CD4-positive, alpha-beta T cell treated with Interferon alpha-2 for 1 hour (primary cell): ENCODE data around the gene DCHS1.
A peak's percentile ranks its signal among the peaks of the same experiment; 100 is the strongest.

Experiments used
- DNase-seq, 2 donors: peaks; one replicate each; pipeline ENCODE4 v3.0.0-alpha.2; 2020 to 2022

Gene DCHS1

GRCh38 chr11:6646071-6646470 is 9.5 kb downstream of the DCHS1 start:
- DNase-seq, result no peak

DNA sequence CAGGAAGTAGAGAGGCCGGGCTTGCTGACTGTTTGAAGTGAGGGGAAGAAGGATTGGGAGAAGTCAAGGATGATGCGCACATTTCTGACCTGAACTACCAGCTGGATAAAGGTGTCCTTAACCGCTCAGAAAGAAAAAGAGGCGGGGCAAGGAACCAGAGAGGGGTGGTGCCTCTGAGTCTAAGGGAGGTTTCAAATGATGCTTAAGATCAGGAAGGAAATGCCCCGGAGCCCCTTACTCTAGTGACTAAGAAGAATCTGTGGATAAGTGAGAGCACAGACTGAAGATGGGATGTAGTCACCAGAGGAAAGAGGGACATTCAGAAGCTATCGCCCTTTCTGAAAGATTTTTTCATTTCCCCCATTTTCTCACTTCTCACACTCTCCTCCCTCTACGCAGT is 12.7 kb downstream of the DCHS1 start:
- no peak for DNase-seq

- no peak for DNase-seq
These were observed 14.5 kb downstream of the DCHS1 start for GRCh38 chr11:6640985-6641701.

- DNase-seq, result no peak
These were observed 15.3 kb downstream of the DCHS1 start for GRCh38 chr11:6640036-6640984.

- DNase-seq, result no peak
These were observed 17.2 kb downstream of the DCHS1 start for GRCh38 chr11:6638429-6638828.

DNA sequence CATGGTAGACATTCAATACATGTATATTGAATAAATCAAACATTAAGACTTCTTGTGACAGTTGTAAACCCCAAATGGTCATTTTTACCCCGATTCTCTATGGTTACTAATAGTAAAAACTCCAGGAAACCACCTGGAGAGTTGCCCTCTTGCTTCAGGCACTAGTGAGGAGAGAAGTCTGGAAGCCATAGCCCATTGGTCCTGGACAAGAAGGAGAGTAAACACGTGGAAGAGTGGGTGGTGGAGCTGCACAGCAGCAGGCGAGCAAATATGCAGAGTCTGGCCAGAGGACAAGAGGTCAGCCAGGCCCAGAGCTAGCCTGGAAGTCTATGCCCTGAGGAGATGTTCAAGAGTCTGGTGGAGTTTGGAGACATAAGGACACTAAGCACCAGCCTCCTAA is 17.7 kb downstream of the DCHS1 start:
- DNase-seq, result no peak

DNA sequence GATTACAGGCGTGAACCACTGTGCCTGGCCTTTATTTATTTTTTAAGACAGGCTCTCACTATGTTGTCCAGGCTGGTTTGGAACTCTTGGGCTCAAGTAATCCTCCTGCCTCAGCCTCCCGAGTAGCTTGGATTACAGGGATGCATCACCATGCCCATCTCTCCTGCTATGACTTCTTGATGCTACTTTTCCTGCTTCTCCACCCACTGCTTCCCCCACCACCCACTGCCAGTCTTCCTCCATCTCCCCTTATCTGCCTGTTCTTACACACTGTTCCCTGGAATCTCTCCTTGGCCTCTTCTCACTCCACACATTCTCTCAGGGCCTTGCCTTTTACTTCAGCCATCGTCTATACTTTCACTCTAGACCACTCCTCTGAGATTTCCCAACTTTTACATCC is 19.1 kb downstream of the DCHS1 start:
- DNase-seq, result no peak

GRCh38 chr11:6635082-6635932 is 20.3 kb downstream of the DCHS1 start:
- DNase-seq, result peak in 1 of 2 donors; percentile 37

DNA sequence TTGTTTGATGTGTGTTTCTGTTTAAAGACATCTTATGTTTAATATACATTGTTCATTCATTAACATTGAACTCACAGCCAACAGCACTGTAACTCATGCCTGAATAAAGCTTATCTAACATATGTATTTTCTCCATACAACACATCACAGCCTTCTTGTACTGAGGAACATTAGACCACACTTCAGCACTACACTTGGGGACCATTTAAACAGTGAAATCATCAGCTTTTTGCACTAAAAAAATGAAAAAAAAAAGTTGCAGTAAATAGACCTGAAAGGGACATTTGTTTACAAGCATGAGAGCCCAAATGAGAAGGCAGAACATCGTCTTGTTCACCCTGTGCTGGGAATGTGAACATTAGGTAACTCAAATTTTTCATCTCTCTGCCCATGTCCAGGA is 21.1 kb downstream of the DCHS1 start:
- DNase-seq, result no peak

DNA sequence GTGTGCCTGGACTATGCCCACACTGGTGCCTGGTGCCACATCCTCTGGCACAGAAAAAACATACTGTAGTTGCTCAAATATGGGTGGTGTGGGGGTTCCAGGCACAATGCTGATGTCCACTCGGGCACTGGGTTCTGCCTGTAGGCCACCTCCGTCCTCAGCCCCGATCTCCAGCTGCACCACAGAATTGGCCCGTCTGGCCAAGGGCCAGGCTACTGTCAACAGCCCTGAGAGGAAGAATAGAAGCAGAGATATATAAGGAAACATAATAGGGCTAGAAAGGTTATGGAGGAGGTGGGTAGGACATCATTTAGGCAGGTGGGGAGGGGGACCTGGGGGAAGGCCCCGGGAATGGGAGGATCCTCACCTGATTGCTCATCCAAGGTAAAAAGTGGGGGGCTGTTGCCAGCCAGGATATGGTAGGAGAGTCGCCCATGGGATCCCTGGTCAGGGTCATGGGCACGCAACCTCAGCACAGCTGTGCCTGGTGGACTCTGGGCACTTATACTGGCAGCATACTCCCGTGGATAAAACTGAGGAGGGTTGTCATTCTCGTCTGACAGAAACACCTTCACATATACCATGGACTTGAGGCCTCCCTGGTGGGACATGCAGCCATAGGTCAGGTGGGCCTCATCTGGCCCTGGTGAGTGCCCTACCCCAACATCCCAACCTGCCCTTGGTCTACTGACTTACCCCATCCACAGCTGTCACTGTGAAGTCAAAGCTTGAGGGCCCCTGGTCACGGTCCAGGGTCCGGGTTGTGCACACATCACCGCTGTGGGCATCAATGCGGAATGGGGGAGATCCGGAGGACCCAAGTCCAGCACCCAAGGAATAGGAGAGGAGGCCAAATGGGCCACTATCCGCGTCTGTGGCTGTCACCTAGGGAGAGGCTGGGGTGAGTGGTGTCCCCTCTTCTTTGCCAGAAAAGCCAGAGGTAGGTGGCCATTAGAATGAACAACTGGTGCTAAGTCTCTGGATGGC is 21.9 kb downstream of the DCHS1 start:
- no peak for DNase-seq

DNA sequence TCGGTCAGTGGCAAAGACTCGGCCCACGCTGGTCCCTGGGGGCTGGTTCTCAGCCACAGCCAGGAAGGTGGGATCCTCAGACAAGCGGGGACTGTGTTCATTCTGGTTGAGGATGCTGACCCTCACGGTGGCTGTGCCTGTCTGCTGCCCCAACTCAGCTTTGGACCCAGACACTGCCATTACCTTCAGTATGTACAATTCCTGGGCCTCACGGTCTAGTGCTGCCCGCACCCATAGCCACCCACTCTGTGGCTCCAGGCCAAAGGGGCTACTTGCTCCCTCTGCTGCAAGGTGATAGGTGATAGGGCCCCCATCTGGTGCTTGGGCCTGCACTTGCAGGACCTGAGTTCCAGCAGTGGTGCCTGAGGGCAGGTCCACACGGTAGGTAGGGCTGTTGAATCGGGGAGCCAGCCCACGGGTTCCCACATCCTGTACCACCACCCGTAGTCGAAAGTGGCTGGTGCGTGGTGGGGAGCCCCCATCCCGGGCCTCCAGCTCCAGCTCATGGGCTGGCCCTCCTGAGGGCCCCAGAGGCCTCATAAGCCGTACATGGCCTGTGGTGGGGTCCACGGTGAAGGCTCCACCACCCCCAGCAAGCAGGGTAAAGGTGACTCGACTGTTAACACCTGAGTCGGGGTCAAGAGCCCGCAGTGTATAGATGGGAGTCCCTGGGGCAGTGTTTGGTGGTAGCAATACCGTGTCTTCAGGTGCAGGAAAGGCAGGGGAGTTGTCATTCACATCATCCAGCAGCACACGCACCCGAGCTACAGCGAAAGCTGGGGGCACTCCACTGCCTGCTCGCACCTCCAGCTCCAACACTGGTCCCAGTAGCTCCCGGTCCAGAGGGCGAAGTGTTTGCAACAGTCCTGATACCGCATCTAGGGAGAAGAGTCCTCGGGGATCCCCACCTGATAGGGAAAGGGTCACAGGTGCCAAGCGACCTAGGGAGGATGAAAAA is 23.2 kb downstream of the DCHS1 start:
- DNase-seq, result no peak

GRCh38 chr11:6631361-6631890 is 24.2 kb downstream of the DCHS1 start:
- DNase-seq, result no peak

GRCh38 chr11:6630632-6631291 is 24.8 kb downstream of the DCHS1 start:
- no peak for DNase-seq

DNA sequence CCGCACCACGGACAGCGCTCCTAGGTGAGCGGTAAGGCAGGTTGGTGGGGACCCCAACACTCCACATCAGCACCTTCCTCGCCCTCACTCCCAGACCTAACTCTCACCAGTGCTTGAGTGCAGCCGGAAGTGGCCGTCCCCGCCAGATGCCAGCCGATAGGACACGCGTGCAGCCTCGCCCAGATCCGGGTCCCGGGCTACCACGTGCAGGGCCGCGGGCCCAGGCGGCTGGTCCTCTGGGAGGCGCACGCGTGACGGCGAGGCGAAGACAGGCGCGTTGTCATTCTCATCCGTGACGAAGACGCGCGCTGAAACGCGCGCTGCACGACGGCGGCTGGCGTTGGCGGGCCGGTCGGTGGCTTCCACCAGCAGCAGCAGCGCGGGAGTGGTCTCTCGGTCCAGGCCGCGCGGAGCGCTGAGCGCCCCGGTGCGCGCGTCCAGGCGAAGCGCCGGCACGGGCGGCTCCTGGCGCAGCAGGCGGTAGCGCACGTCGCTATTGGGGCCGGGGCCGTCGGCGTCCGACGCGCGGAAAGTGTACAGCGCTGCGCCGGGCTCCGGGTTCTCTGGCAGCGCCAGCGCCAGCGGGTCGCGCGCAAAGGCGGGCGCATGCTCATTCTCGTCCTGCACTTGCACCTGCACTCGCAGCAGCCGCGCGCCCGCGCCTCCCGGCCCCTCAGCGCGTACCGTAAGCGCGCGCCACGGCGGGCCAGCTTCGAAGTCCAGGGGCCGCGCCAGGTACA is 25.5 kb downstream of the DCHS1 start:
- DNase-seq, result no peak

DNA sequence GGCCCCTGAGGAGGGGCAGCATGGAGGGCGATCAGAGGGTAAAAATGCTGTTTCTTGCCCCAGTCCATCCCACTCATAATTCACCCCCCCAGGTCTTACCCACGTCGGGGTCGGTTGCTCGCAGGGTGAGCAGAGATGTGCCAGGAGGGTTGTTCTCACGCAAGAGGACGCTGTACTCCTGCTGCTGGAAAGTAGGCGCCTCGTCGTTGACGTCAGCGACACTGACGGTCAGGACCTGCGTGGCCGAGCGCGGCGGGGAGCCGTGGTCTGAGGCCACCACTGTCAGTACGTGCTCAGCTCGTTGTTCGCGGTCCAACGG is 26.1 kb downstream of the DCHS1 start:
- no peak for DNase-seq

GRCh38 chr11:6628526-6628925 is 27.1 kb downstream of the DCHS1 start:
- no peak for DNase-seq

GRCh38 chr11:6627762-6628241 is 27.8 kb downstream of the DCHS1 start:
- DNase-seq, result peak in 1 of 2 donors; percentile 64

- DNase-seq, result no peak
These were observed 28.4 kb downstream of the DCHS1 start for GRCh38 chr11:6626971-6627761.
